ENCODE data around the gene CD81.
A peak's percentile ranks its signal among the peaks of the same experiment; 100 is the strongest.

Gene CD81

DNA sequence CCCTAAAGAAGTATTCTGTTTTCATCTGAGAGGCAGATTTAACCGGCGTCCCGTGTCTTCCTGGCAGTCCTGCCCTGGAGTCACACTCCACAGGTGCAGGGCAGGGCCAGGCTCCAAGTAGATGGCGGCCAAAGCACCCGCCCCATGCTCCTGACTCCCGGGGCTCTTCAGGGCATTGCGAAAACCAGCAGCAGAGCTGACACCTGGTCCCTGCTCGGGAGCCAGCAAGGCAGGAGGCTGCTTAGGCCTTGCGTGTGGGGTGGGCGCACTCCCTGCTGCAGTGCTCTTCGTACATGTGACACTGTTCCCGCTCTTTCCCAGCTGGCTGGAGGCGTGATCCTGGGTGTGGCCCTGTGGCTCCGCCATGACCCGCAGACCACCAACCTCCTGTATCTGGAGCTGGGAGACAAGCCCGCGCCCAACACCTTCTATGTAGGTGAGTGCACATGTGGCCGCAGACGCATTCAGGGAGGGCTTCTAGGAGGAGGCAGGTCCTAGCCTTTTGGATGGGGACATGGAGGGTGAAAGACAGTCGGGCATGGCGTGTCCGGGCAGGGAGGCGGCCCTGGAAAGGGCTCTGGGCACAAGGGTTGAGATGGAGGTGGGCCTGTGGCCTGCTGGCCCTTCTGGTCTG lies 13.1 kb downstream of the CD81 start:
- no peak for DNase-seq (ENCODE audit: low spot score)

DNA sequence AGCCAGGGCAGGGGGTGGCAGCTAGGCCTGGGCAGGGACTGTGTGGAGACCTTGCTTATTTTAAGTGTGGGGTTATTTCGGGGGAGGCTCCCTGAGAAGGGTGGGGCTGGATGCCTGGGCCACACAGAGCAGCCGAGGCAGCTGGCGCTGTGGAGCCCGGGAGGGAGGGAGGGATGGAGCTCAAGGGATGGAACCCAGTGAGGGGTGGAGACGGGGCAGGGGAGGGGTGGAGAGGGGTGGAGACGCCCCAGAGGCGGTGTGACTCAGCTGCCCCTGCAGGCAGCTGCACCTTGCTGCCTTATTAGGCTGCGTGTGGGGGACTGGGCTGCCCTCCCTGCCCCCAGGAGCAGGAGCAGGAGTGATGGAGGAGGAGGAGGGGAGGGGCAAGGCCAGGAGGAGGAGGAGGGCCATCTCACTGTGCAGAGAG lies 13.6 kb downstream of the CD81 start:
- no peak for DNase-seq (ENCODE audit: low spot score)

DNA sequence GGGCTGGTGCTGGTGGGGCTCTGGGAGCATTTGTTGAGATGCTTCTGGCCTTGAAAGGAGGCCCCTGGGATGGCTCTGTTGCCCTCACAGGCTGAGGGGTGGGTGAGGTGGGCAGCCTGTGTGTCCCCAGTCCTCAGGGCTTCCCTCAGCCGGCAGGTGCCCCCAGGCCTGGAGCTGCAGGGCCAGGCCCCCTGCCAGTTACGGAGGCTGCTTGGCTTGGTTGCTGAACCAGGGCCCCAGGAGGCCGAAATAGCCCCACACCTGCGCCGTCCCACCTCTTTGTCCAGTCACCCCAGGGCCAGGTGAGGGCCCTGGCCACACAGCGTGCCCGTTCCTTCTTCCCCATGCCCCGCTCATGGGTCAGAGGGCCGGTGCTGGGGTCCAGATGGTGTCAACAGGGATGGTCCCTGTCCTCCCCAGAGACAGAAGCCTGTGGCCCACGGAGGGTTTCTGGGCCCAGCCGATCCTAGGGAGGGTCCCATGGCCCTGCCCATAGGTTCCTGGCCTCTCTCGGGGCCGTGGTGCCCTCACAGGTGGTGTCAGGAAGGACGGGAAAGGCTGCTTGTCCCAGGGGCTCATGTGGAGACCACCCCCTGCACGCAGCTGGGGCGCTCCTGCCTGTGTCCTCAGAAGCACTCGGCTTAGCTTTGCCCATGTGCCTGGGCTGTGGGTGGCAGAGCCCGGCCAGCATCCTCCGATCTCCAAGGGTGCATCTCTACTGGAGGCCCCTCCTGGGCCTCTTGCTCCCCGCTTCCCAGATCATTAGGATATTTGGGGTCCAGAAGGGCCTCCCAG lies 14.3 kb downstream of the CD81 start:
- no peak for DNase-seq (ENCODE audit: low spot score)

- DNase-seq (ENCODE audit: low spot score), result no peak
Observed at GRCh38 chr11:2392241-2392959, 15.3 kb downstream of the CD81 start.

- no peak for DNase-seq (ENCODE audit: low spot score)
Observed at GRCh38 chr11:2393111-2393868, 16.2 kb downstream of the CD81 start.

GRCh38 chr11:2393941-2394817 lies 17.1 kb downstream of the CD81 start:
- DNase-seq (ENCODE audit: low spot score), result no peak

DNA sequence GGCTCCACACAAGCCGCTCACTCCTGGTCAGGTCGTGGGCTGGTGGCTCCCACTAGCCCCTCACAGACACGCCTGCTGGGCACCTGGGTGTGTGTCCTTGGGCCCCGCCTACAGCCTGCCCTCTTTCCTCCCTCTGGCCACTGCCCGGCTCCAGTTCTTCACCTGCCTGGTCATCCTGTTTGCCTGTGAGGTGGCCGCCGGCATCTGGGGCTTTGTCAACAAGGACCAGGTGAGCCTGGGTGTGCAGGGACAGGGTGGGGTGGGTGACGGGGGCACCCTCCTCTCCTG lies 17.7 kb downstream of the CD81 start:
- no peak for DNase-seq (ENCODE audit: low spot score)

GRCh38 chr11:2395211-2395730 lies 18.2 kb downstream of the CD81 start:
- no peak for DNase-seq (ENCODE audit: low spot score)

DNA sequence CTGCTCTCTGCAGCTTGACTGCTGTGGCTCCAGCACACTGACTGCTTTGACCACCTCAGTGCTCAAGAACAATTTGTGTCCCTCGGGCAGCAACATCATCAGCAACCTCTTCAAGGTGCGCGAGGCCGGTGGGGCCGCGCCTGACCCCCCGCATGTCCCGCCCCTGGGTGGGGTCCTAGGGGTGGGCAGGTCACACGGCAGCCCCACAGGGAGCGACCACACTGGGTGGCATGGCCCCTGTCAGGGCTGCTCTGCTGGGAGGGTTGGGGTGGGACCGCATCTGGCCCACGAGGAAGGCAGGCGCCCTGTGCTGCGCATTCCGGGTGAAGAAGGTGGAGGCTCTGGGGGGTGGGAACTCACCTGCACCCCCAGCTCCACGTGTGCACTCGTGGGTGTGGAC lies 18.7 kb downstream of the CD81 start:
- DNase-seq (ENCODE audit: low spot score), result no peak

DNA sequence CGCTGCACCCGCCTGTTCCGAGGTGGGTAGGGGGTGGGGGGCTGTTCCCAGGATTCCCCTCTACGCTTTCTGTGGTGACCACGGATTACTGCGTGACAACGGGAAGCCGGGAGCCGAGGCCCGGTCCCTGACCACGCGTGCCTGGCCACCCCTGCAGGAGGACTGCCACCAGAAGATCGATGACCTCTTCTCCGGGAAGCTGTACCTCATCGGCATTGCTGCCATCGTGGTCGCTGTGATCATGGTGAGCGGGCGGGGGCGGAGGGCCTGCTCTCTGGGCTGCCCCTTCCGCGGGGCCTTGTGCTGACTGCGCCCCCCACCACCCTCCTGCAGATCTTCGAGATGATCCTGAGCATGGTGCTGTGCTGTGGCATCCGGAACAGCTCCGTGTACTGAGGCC lies 19.4 kb downstream of the CD81 start:
- no peak for DNase-seq (ENCODE audit: low spot score)

DNA sequence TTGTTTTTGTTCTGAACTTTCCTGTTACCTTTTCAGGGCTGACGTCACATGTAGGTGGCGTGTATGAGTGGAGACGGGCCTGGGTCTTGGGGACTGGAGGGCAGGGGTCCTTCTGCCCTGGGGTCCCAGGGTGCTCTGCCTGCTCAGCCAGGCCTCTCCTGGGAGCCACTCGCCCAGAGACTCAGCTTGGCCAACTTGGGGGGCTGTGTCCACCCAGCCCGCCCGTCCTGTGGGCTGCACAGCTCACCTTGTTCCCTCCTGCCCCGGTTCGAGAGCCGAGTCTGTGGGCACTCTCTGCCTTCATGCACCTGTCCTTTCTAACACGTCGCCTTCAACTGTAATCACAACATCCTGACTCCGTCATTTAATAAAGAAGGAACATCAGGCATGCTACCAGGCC lies 19.9 kb downstream of the CD81 start:
- no peak for DNase-seq (ENCODE audit: low spot score)

DNA sequence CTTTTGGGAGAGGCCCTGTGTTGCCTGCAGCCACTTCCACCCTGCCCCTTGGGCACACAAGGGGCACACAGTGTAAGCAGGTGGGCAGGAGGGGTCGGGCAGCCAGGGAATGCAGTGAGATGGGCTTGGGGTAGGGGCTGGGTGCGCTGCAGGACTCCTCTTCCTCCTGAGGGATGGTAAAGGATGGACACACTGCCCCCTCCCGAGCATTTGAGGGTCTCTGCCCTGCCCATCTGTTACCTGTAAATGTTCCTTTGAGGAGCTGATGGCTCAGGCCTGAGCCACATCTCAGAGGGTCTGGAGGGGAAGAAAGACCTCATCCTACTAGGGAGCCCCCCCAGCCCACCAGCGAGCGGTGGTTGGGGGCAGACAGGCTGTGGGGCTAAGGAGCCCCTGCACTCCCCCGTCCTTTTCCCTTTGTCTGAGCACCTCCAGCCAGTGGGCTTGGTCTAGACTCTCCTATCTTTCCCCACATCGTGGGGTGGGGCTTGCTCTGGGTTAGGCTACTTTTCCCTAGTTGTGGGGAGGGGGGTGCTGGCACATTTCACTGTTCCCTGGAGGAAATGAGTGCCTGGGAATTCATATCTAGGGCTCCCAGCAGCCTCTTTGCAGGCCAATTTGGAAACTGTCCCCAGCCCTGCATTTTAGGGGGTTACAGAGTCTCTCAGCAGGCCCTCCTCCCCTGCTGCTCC lies 21.7 kb downstream of the CD81 start:
- DNase-seq (ENCODE audit: low spot score), result no peak

DNA sequence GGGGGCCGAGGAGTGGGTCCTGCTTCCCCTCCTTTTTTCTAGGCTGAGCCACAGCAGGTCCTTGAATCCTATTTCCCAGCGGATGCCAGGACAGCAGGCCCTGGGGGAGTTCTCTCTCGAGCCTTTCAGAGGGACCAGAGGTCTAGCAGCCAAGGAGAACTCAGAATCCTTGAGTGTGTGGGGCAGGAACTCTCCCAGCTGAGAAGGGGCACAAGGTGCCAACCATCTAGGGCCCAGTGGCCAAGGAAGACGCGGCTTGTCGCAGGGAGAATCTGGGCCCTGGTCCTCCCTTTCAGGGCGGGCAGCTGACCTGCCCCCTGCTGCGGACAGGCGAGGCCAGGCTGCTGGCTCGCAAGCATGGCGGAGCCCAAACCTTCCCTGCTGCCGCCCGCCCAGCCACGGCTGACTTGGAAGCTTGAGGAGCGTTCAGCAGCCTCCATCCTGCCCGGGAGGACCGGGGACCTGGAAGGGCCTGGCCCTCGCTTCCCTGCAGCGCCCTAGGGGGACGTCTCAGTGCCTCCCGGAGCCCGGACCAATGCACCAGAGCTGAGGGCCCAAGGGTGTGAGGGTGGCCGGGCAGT lies 22.5 kb downstream of the CD81 start:
- no peak for DNase-seq (ENCODE audit: low spot score)

- peak; percentile 100 for DNase-seq (ENCODE audit: low spot score)
Observed at GRCh38 chr11:2400069-2400761, 23.1 kb downstream of the CD81 start, which contains the start of gene TSSC4. Gene TSSC4 (plus strand): TSS chr11:2400750. CDS start chr11:2402634, 1,884 bp downstream.

DNA sequence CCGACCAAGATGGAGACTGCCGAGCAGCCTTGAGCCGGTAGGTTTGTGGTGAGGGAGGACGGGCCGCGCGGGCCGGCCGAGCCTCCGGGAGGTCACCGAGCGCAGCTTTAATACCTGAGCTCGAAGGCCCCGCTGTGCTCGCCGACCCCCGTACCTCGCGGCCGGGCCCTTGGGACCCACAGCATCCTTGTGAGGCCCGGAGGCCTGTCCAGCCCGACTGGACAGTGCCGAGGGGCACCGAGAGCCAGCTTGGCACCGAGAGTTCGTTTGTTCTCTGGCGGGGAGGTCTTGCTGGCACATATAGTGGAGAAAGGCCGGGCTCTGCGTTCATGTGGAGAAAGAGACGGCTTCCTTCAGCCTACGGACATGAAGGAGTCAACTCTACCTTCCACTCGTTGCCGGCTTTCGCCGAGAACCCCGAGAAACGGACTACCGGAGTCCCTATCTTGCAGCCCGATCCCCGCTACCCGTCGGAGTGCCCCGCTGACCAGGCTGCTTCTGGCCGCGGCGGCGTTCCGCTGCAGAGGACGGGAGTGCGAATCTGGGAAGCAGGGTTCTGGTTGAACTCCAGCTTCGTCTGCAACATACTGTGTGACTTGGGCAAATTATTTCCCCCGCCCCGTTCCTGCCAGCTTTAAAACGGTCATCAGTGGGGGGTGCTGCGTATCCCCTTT lies 23.8 kb downstream of the CD81 start:
- DNase-seq (ENCODE audit: low spot score), result no peak

DNA sequence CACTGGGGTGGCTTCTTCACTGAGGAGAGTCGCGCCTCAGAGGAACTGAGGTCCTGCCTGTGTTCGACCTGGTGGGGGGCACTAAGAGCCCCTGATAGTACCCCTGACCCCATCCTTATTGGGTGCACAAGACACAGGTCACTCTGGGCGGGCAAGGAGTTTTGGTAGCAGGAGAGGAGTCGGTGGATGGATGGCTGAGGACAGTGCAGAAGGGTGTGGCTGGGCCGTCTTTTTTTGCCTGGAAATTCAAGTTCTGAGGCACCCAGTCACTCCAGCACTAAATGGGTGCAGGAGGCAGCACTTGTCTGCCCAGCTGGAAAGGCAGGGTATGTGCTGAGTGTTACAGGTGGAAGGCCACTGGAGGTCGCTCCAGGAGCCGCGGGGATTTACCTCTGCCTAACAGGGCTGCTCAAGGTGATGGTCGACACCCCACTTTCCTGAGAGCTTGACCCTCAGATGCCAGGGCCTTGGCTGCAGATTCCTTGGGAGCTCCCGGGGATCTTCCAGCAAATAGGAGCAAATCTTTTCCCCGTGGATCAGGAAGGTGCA lies 24.4 kb downstream of the CD81 start:
- DNase-seq (ENCODE audit: low spot score), result no peak

DNA sequence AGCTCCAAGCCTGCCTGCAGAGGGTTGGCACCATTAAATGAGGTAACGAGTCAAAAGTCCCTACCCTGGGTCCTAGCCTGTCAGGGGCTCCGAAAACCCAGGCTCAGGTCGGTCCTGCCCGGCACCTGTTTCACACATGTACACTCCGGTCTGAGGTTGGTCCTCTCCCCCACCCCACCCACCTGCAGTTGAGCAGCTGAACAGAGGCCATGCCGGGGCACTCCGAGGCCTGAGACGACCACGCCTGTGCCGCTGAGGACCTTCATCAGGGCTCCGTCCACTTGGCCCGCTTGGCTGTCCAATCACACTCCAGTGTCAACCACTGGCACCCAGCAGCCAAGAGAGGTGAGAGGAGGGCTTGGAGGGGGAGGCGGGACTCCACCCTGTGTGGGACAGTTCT lies 25.0 kb downstream of the CD81 start:
- no peak for DNase-seq (ENCODE audit: low spot score)

GRCh38 chr11:2402890-2403645 lies 26.0 kb downstream of the CD81 start:
- DNase-seq (ENCODE audit: low spot score), result no peak
